Measurements from ENCODE around the gene PAX5. TPM values are rescaled to one million over a fixed set of nuclear protein-coding genes. Genes with fewer than 3 reads are reported as not detected.

Gene PAX5
- total RNA-seq, 1 donor from 2014 or later: 0.25 TPM

DNA sequence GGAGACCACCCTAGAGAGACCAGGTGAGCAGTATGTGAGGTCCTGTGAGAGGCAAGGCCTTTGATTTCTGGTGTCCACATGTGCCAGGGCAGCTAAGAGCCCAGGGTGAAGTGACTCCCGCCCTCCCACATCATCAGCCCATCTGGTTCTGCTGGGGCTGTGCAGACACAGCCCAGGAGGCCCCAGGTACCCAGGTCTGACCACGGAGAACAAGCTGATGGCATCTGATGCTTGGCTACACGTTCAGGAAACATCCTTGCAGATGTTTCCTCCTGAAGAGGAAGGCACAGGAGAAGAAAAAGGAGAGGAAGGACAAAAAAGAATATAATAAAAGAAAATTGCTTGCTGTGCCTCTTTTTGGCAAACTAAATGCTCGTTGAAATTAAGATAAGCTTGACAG is 225.8 kb downstream of the PAX5 start:
- Histone ChIP-seq H3K36me3 (no peaks in the 10 kb centered on the region), H3K4me3 (no peak overlapping the region), H3K27ac (no peak overlapping the region), H3K27me3 (no peaks in the 10 kb centered on the region), H3K4me1 (no peaks in the 10 kb centered on the region), H3K9me3 (no peaks in the 10 kb centered on the region)
- no peak for DNase-seq (ENCODE audit: extremely low spot score in 2 of 2)
- TF ChIP-seq POLR2A (IDR thresholded peaks at IDR 0.05) (no peak), POLR2AphosphoS5 (IDR thresholded peaks at IDR 0.05; ENCODE audit: insufficient read depth in 1 of 2, low read depth in 1 of 2) (no peak)
- TF ChIP-seq, protein P1, sequence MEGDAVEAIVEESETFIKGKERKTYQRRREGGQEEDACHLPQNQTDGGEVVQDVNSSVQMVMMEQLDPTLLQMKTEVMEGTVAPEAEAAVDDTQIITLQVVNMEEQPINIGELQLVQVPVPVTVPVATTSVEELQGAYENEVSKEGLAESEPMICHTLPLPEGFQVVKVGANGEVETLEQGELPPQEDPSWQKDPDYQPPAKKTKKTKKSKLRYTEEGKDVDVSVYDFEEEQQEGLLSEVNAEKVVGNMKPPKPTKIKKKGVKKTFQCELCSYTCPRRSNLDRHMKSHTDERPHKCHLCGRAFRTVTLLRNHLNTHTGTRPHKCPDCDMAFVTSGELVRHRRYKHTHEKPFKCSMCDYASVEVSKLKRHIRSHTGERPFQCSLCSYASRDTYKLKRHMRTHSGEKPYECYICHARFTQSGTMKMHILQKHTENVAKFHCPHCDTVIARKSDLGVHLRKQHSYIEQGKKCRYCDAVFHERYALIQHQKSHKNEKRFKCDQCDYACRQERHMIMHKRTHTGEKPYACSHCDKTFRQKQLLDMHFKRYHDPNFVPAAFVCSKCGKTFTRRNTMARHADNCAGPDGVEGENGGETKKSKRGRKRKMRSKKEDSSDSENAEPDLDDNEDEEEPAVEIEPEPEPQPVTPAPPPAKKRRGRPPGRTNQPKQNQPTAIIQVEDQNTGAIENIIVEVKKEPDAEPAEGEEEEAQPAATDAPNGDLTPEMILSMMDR (IDR thresholded peaks at IDR 0.05): no peak
- intact Hi-C loops (cut with DNase I): no loop called here

DNA sequence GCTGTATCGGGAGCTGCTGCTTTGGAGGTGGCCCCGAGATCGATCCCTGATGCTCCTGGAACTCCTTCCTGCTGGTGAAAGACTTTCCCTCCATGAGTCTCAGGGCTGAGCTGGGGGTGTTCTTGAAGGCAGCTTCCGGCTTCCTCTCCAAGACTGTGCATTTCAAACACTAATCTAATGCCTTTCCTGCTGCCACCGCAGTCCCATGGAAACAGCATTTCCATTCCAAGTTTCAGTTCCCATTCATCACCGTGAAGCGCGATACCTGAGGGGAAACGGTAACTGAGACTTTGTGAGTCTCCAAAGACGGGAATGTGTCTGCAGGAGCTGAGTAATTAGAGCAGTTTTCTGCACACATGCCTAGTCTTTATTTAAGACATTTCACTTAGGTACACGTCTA is 230.1 kb downstream of the PAX5 start:
- no peak for DNase-seq (ENCODE audit: extremely low spot score in 2 of 2)
- H3K27ac ChIP-seq: no peak overlapping the region
- H3K27me3 ChIP-seq: no peaks in the 10 kb centered on the region
- no peak overlapping the region for H3K4me3 ChIP-seq
- TF ChIP-seq POLR2AphosphoS5 (IDR thresholded peaks at IDR 0.05; ENCODE audit: insufficient read depth in 1 of 2, low read depth in 1 of 2) (no peak), POLR2A (IDR thresholded peaks at IDR 0.05) (no peak)
- TF ChIP-seq, protein P1 (IDR thresholded peaks at IDR 0.05): no peak
- H3K9me3 ChIP-seq: no peaks in the 10 kb centered on the region
- H3K4me1 ChIP-seq: no peaks in the 10 kb centered on the region
- intact Hi-C loops (cut with DNase I): no loop called here
- no peaks in the 10 kb centered on the region for H3K36me3 ChIP-seq

DNA sequence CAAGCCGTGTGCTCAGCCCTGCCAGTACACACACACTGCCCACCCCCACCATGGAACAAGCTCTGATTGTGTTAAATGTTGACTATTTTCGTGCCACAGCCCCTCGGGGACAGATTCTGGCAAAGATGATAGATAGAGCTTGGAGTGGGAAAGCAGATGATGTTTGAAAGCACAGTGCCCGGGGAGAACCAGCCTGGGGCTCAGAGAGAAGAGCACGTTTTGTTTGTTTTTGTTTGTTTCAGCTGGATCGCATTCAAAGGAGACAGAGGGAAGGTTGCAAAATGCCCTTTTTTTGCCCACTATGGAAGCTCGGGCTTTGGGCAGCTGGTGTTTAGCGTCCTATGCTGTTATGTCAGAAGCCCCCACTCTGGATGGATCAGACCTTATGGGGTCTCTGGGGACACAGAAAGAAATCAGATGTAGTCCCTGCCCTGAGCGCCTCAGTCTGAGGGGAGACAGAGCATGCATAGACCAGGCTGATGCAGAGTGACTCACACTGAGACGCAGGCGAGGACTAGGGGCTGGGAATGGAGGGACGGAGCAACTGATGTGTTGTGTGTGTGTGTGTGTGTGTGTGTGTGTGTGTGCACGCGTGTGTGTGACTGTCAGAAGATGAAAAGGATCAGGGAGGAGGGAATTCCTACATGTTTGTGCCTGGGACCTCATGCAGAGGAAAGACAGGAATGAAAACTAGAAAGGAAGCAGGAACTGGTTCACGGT is 231.7 kb downstream of the PAX5 start:
- no peak overlapping the region for H3K27ac ChIP-seq
- no peaks in the 10 kb centered on the region for H3K36me3 ChIP-seq
- TF ChIP-seq POLR2A (IDR thresholded peaks at IDR 0.05) (no peak), POLR2AphosphoS5 (IDR thresholded peaks at IDR 0.05; ENCODE audit: insufficient read depth in 1 of 2, low read depth in 1 of 2) (no peak)
- TF ChIP-seq, protein P1 (IDR thresholded peaks at IDR 0.05): no peak
- H3K4me1 ChIP-seq: no peaks in the 10 kb centered on the region
- DNase-seq (ENCODE audit: extremely low spot score in 2 of 2): no peak
- no peaks in the 10 kb centered on the region for H3K9me3 ChIP-seq
- intact Hi-C loops (cut with DNase I): no loop called here
- H3K27me3 ChIP-seq: no peaks in the 10 kb centered on the region
- no peak overlapping the region for H3K4me3 ChIP-seq

DNA sequence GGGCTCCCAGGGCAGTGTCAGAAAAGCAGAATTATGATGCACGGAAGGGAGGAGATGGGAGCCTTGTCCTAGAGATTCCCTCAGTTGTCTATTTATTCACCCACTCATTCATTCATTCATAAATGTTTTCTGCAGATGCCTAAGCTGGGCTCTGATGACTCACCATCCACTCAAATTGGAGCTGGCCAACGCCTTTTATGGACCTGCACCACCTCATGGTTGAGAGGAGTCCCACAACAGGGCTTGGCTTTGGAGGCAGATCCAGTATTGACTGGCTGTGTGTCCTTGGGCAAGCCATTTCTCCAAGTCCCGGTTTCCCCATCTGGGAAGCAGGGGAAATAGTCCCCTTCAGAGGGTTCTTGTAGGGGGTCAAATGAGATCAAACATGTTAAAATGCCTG is 233.6 kb downstream of the PAX5 start:
- Histone ChIP-seq H3K4me3 (no peak overlapping the region), H3K27ac (no peak overlapping the region), H3K27me3 (no peaks in the 10 kb centered on the region), H3K4me1 (no peaks in the 10 kb centered on the region), H3K36me3 (no peaks in the 10 kb centered on the region), H3K9me3 (no peaks in the 10 kb centered on the region)
- no peak for TF ChIP-seq POLR2AphosphoS5 (IDR thresholded peaks at IDR 0.05; ENCODE audit: insufficient read depth in 1 of 2, low read depth in 1 of 2)
- TF ChIP-seq POLR2A (IDR thresholded peaks at IDR 0.05): no peak
- TF ChIP-seq, protein P1 (IDR thresholded peaks at IDR 0.05): no peak
- no peak for DNase-seq (ENCODE audit: extremely low spot score in 2 of 2)
- intact Hi-C loops (cut with DNase I): no loop called here

DNA sequence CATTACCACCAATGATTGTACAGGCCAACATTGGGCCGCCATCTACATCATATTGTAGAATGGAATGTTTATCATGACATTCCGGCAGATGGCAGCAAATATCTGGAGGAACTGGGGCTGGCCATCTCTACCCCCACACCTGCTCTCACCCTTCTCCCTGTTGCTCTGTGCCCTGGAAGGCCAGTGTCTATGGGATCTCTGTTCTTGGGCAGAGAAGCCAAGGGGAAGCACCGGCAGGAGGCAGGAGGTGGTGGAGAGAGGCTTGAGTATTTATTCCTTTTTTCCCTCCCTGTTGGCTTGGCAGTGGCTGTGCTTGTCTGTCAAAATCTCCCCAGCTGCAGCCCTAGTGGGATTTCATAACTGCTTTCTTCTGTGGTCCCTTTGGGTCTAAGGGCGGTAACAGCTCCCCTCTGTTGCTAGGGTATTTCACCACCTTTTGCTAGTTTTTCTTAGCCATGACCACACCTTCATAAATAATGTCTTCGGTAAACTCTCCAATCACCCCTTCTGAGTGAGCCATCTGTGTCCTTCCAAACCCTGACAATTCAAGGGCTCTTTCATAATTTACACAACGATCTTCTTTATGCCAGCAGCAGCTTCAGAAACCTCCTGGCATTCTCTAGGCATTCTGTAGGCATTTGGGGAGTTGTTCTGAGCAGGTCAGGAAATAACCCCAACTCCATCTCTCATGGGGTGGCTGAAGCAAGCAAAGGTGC is 235.6 kb downstream of the PAX5 start:
- H3K36me3 ChIP-seq: no peaks in the 10 kb centered on the region
- H3K27ac ChIP-seq: no peak overlapping the region
- H3K27me3 ChIP-seq: no peaks in the 10 kb centered on the region
- H3K4me3 ChIP-seq: no peak overlapping the region
- H3K9me3 ChIP-seq: no peaks in the 10 kb centered on the region
- intact Hi-C loops (cut with DNase I): no loop called here
- TF ChIP-seq POLR2AphosphoS5 (IDR thresholded peaks at IDR 0.05; ENCODE audit: insufficient read depth in 1 of 2, low read depth in 1 of 2): no peak
- no peak for TF ChIP-seq POLR2A (IDR thresholded peaks at IDR 0.05)
- TF ChIP-seq, protein P1 (IDR thresholded peaks at IDR 0.05): no peak
- H3K4me1 ChIP-seq: no peaks in the 10 kb centered on the region
- DNase-seq (ENCODE audit: extremely low spot score in 2 of 2): no peak
